Pulmonary artery endothelial cell (primary cell): ENCODE data around the gene STX8. TPM values are rescaled to one million over a fixed set of nuclear protein-coding genes. Genes with fewer than 3 reads are reported as not detected.
"Not testable (repeated sequence)": the region's sequence is repeated elsewhere in the genome, so short reads cannot be mapped to it uniquely, and the experiment has no call there.

Source experiments
- DNase-seq: peaks from one replicate; pipeline ENCODE4 v3.0.0-alpha.2; 2011; ENCODE audit warnings: low read depth, low spot score
- total RNA-seq: library from RNA; depleted of rRNA; stranded (reverse); fragments of >200 nt; gene quantifications from 2 replicates; pipeline ENCODE4 v1.2.3, GENCODE V29; 2014

The STX8 gene
- total RNA-seq, 1 donor from 2014 or later = 72.6 TPM

GRCh38 chr17:9346296-9346926 lies 229.2 kb downstream of the STX8 start:
- DNase-seq = no peak

DNA sequence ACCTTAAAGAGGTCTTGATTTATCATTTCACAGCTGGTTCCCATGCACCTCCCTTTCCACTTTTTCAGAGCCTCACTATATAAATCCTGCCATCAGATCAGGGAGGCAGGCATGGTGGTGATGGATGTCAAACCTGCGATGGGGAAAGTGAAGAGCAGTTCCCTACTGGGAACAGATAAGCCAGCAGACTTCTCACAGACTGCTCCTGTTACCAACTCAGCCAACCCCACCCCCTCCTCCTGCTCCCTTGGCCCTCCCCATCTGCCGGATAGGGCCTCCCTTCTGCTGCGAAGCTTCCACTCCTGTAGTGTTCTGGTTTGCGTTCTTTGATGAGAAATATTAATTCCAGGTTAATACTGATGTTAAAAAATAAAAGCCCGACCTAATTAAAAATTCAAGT lies 232.1 kb downstream of the STX8 start:
- DNase-seq = no peak

- no peak for DNase-seq
These were observed 233.4 kb downstream of the STX8 start for GRCh38 chr17:9342225-9342624.

DNA sequence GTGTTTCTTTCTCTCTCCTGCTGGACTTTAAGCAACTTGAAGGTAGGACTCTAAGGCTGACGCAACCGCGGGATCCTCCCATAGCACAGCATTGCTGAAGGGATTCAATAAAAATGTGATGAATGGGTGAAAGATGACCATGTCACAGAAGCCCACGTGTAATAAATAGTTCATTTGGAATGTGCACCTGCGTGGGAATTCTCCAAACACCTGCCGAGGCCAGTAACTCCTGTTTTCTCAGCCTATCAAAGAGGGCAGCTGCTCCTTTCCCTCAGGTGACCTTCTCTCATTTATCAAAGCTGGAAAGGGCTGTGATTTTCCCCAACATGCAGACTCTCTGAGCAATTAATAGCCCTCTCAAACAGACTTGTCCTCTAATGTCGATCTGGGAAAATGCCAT lies 235.7 kb downstream of the STX8 start:
- no peak for DNase-seq

DNA sequence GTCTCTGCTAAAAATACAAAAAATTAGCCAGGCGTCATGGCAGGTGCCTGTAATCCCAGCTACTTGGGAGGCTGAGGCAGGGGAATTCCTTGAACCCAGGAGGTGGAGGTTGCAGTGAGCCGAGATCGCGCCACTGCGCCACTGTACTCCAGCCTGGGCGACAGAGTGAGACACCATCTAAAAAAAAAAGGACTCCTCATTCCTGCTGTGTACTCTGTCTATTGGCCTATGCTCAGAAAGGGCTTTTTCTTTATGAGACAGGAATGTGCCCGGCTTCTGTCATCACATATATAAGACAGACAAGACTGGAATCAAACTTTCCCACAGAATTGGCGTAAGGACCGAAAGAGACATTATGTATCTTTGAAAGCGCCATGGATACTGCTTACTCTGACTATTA lies 236.1 kb downstream of the STX8 start:
- DNase-seq = not testable (repeated sequence)

DNA sequence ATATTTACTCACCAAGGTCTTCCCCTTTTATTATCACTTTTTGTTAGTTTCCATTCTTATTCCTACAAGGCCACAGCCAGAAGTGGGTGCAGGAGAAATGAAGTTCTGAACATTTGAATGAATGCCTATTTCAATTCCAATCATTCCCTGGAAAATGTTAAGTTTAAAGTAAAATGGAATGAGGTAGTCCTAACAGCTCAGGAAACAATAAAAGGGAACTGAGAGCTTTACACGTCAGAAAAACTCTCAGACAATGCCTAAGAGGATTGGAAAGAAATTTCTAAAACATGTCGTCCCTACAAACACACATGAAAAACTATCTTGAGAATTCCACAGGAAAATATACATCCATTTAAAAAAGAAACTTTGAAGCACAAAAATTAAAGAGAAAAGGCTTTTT lies 238.8 kb downstream of the STX8 start:
- DNase-seq = no peak

DNA sequence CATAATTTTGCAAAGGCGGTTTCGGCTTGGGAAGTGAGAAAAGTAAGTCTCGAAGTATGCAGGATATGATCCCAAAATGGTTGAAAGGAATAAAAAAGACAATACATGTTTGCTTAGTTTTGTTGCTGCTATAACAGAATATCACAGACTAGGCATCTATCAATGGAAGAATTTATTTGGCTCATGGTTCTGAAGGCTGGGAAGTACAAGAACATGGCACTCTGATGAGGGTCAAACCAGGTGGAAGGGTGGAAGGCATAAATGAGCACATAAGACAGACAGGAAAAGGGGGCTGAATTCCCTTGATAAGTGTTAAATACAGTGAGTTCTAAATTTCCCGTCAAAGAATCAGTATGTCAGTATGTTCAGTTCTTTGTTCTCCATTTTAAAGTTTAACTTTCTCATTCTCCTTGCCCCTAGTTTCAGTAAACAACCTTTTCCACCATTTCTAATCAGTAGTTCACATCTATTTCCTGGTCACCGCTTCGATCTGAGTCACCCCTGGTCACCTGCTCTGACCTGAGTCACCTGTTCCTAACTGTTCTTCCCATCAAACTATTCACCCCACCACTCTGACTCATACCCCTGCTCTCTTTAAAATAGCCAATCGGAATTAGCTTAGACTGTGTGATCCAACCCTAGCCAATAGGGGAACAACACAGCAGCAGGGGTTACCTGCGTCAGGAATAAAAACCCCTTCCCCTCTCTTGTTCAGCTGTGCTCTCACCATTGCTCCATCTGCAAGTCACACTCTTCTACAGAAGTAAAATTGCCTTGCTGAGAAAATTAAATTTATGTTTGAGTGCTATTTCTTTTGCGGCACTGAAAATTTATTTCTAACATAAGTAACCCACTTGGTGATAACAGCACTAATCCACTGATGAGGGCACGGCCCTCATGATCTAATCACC lies 240.8 kb downstream of the STX8 start:
- no peak for DNase-seq

DNA sequence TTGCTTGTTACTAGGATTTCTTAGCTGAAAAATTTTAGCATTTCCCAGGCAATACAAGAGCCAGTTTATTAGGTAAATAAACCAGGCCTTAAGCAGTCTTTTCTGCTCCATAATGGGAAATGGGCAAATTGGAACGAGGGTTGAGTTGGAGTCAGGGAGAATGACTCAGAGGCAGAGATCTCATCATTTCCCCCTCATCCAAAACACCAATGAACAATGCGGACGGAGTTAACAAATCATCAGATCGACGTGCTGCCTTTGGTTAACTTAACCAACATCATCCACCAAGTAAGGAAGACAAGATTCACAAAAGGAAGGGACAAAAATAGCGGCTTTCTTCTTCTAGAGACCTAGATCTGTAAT lies 243.5 kb downstream of the STX8 start:
- DNase-seq = no peak

GRCh38 chr17:9331279-9332131 lies 244.1 kb downstream of the STX8 start:
- no peak for DNase-seq

DNA sequence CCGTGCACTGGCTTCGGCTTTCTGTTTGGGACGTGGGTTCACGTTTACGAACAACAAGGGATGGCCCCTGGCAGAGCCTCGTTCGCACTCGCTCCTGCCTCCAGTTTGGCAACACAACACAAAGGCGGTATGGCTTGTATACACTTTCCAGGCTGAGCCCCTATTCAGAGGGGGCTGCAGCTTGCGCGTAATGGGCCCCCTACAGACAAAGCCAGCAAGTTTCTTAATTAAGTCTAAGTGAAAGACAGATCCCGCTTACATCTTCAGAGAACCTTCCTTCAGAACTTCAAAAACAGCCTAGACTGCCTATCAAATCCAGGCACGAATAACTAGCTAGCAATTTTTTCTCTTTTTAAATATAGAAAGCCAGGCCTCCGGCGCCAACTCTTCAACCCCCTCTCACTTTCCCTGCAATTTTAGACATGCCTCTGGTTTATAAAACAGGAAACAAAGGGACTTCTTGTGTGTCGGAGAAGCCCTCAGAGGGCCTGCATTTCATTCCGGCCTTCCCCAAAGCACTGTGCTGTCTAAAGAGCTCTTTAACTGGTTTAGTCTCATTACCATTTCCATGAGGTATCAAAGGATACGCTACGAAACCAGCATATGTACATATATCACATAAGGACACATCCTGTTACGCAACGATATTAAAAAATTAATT lies 244.9 kb downstream of the STX8 start:
- no peak for DNase-seq

GRCh38 chr17:9330141-9330540 lies 245.5 kb downstream of the STX8 start:
- no peak for DNase-seq

GRCh38 chr17:9329251-9329921 lies 246.2 kb downstream of the STX8 start:
- no peak for DNase-seq

GRCh38 chr17:9324864-9325263 lies 250.8 kb downstream of the STX8 start:
- no peak for DNase-seq

DNA sequence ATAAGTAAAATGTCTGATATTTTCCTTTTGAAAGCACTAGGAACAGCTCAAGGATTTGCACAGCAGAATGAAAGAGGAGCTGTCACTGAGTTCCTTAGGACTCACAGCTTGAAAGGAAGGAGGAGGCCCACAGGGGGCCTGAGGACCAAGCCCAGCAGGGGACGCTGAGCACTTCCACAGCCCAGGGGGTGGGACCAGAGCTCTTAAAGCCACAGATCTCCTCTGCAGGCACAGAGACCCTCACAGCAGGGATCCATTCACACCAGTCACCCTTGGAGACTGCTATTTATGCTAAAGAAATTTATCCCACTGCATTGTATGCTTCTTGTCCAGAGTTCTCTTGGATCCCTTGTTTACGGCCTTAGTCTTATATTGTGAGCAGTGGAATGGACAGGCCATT lies 253.3 kb downstream of the STX8 start:
- no peak for DNase-seq

GRCh38 chr17:9321890-9322289 lies 253.7 kb downstream of the STX8 start:
- DNase-seq = no peak

DNA sequence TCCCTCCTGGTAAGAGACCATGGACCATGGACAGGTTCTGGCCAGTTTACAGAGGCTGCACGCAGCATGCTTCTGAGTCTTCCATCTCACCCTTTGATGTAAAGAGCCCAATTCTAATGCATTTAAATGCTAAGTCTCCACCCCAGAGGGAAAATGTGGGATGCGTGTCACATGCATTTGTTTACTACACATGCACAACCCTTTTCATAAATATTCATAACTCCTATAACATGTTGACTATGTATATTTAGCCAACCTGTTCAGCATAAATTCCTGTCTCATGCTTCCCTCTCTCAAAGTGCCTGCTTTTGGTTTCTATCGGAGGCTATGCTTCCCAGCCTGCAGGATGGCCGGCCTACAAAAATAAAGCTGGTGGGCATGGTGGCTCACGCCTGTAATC lies 260.3 kb downstream of the STX8 start:
- no peak for DNase-seq

DNA sequence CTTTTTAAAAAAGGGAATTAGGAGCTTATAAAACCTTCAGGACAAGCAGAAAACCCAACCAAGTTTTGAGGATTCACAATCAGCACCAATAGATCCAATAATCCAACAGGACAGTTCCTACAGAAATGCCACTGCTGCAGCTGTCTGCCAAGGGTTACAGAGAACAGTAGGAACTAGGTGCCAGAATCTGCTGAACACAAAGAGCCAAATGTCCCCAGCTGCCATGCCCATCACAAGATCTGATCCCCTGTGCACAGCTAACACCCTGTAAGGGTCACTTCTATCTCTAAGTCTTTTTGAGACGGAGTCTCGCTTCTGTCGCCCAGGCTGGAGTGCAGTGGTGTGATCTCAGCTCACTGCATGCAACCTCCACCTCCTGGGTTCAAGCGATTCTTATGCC lies 262.3 kb downstream of the STX8 start:
- no peak for DNase-seq

- no peak for DNase-seq
These were observed 266.4 kb downstream of the STX8 start for GRCh38 chr17:9309216-9309615.

DNA sequence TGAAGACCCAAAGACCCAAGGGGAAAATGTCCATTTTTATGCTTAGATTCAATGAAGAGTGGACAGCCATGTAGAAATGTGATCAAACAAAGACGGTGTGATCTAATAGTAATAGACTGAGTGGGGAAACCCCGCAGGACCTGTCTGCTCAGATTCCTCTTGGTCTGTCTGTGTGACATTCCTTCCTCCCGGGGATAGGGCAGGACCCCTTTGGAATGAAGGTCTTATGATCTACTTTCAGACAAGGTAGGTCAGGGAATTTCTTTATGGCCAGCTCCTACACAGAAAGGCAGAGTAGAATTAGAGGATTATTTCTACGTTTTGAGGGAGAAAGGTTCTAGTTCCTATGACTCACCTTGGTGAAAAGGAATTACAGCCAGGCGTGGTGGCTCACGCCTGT lies 267.6 kb downstream of the STX8 start:
- no peak for DNase-seq

DNA sequence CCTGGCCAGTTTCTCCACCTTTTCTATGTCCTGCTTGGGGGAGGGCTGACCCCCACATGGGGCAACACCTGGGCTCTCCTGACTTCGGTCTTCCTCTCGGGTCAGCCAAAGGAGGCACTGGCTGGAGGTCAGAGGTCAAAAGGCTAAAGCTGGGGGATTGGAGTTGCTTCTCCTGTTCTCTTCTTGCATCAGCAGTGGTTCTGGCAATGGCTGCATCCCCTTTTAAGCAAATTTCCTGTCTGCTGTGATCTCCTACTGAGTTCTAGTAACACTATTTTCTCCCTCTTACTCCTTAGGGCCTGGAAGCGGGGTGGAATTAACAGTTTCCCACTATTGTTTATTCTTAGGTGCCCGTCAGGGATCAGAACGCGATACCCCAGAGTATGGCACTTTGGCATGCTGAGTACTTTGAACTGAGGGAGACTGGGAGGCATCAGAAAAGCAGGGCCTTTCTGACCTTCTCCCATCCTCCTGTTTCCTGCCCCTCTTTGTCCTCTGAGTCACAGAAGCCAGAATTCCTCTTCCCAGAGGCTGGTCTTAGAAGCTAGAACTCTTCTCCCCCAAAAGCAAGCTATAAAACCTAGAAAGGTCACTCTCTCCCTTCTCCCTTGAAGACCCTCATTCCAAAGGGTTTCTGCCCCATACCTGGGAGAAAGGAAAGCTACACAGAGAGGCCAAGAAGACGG lies 268.2 kb downstream of the STX8 start:
- DNase-seq = no peak
